Activated T-cell treated with anti-CD3 and anti-CD28 coated beads, Interleukin-2, amount 50 U/mL, for 4 hours (primary cell): ENCODE measurements around the gene ABHD16A. TPM values are rescaled to one million over a fixed set of nuclear protein-coding genes. Genes with fewer than 3 reads are reported as not detected.

Experiments used
- ATAC-seq, 2 donors: fragments of 200-7000 bp; cut with Tn5 transposase; one replicate each; pipeline ENCODE4 v1.10.0; 2021
- DNase-seq: peaks from one replicate; pipeline ENCODE4 v3.0.0-alpha.2; 2020
- H3K27me3 Mint-ChIP-seq: one replicate; pipeline ENCODE4 v1.8.0; 2021; ENCODE audit warnings: low read depth, mixed read lengths
- H3K36me3 Mint-ChIP-seq: one replicate; pipeline ENCODE4 v1.8.0; 2022; ENCODE audit warnings: mixed read lengths; ENCODE audit not compliant: insufficient read depth
- H3K4me1 Mint-ChIP-seq: one replicate; pipeline ENCODE4 v1.8.0; 2021; ENCODE audit warnings: low read depth, mixed read lengths
- H3K4me3 Mint-ChIP-seq: one replicate; pipeline ENCODE4 v1.8.0; 2021; ENCODE audit warnings: mild to moderate bottlenecking, moderate library complexity, mixed read lengths
- H3K9me3 Mint-ChIP-seq: one replicate; pipeline ENCODE4 v1.8.0; 2021; ENCODE audit warnings: mixed read lengths
- total RNA-seq, 3 donors: library from RNA; stranded (reverse); gene quantifications; one replicate each; pipeline ENCODE4 v1.2.1, GENCODE V29; 2021

Gene ABHD16A
- total RNA-seq, 3 donors from 2014 or later: 33.9 to 38.1 (median 35.2) TPM

- no peak for DNase-seq
- Mint-ChIP-seq H3K9me3 (no peaks in the 10 kb centered on the region), H3K36me3 (peaks cover 21% of the 10 kb centered on the region), H3K27me3 (no peaks in the 10 kb centered on the region), H3K4me1 (peaks cover 4% of the 10 kb centered on the region), H3K4me3 (no peak overlapping the region)
- no peak for ATAC-seq
Measured at GRCh38 chr6:31692353-31692752, 10.8 kb downstream of the ABHD16A start.

- H3K9me3 Mint-ChIP-seq: no peaks in the 10 kb centered on the region
- H3K27me3 Mint-ChIP-seq: no peaks in the 10 kb centered on the region
- peaks cover 3% of the 10 kb centered on the region for H3K4me1 Mint-ChIP-seq
- peaks cover 17% of the 10 kb centered on the region for H3K36me3 Mint-ChIP-seq
- no peak for DNase-seq
- no peak overlapping the region for H3K4me3 Mint-ChIP-seq
- no peak for ATAC-seq
Measured at GRCh38 chr6:31691564-31692108, 11.5 kb downstream of the ABHD16A start.

- Mint-ChIP-seq H3K36me3 (peaks cover 19% of the 10 kb centered on the region), H3K4me3 (no peak overlapping the region), H3K9me3 (no peaks in the 10 kb centered on the region), H3K27me3 (no peaks in the 10 kb centered on the region), H3K4me1 (peaks cover 3% of the 10 kb centered on the region)
- no peak for DNase-seq
- ATAC-seq: no peak
Measured at GRCh38 chr6:31691078-31691463, 12.1 kb downstream of the ABHD16A start.

GRCh38 chr6:31690231-31691077 is 12.7 kb downstream of the ABHD16A start:
- ATAC-seq (no peak), DNase-seq (no peak)
- H3K4me1 Mint-ChIP-seq: peaks cover 3% of the 10 kb centered on the region
- peaks cover 22% of the 10 kb centered on the region for H3K36me3 Mint-ChIP-seq
- H3K9me3 Mint-ChIP-seq: no peaks in the 10 kb centered on the region
- H3K4me3 Mint-ChIP-seq: no peak overlapping the region
- no peaks in the 10 kb centered on the region for H3K27me3 Mint-ChIP-seq

GRCh38 chr6:31689249-31690110 is 13.6 kb downstream of the ABHD16A start:
- no peak for DNase-seq
- H3K4me3 Mint-ChIP-seq: no peak overlapping the region
- peaks cover 3% of the 10 kb centered on the region for H3K4me1 Mint-ChIP-seq
- no peaks in the 10 kb centered on the region for H3K27me3 Mint-ChIP-seq
- H3K9me3 Mint-ChIP-seq: no peaks in the 10 kb centered on the region
- peaks cover 16% of the 10 kb centered on the region for H3K36me3 Mint-ChIP-seq
- ATAC-seq: peak; percentile 25 to 34

GRCh38 chr6:31687860-31688693 is 15.0 kb downstream of the ABHD16A start:
- H3K27me3 Mint-ChIP-seq: no peaks in the 10 kb centered on the region
- DNase-seq (no peak), ATAC-seq (no peak)
- no peaks in the 10 kb centered on the region for H3K9me3 Mint-ChIP-seq
- no peak overlapping the region for H3K4me3 Mint-ChIP-seq
- H3K36me3 Mint-ChIP-seq: peaks cover 16% of the 10 kb centered on the region
- peaks cover 5% of the 10 kb centered on the region for H3K4me1 Mint-ChIP-seq

- no peak for ATAC-seq
- Mint-ChIP-seq H3K4me3 (no peak overlapping the region), H3K36me3 (peaks cover 15% of the 10 kb centered on the region), H3K27me3 (no peaks in the 10 kb centered on the region), H3K9me3 (no peaks in the 10 kb centered on the region), H3K4me1 (peaks cover 5% of the 10 kb centered on the region)
- DNase-seq: no peak
Measured at GRCh38 chr6:31687321-31687720, 15.8 kb downstream of the ABHD16A start.

GRCh38 chr6:31686483-31686882 is 16.6 kb downstream of the ABHD16A start:
- Mint-ChIP-seq H3K36me3 (peaks cover 13% of the 10 kb centered on the region), H3K27me3 (no peaks in the 10 kb centered on the region), H3K9me3 (no peaks in the 10 kb centered on the region), H3K4me1 (peaks cover 7% of the 10 kb centered on the region), H3K4me3 (no peak overlapping the region)
- ATAC-seq (no peak), DNase-seq (no peak)

- Mint-ChIP-seq H3K9me3 (no peaks in the 10 kb centered on the region), H3K27me3 (no peaks in the 10 kb centered on the region), H3K36me3 (peaks cover 13% of the 10 kb centered on the region), H3K4me3 (no peak overlapping the region), H3K4me1 (peaks cover 19% of the 10 kb centered on the region)
- ATAC-seq (no peak), DNase-seq (no peak)
Measured at GRCh38 chr6:31683591-31683990, 19.5 kb downstream of the ABHD16A start.

GRCh38 chr6:31681135-31681671 is 21.9 kb downstream of the ABHD16A start:
- Mint-ChIP-seq H3K4me1 (peaks cover 19% of the 10 kb centered on the region), H3K9me3 (no peaks in the 10 kb centered on the region), H3K27me3 (no peaks in the 10 kb centered on the region), H3K4me3 (peak overlapping the region; percentile 78), H3K36me3 (peaks cover 5% of the 10 kb centered on the region)
- ATAC-seq (peak; percentile 76 to 81), DNase-seq (peak; percentile 34)

GRCh38 chr6:31680226-31681134 is 22.6 kb downstream of the ABHD16A start, which contains the start of gene LY6G5C:
Gene LY6G5C, minus strand, starts transcription at chr6:31681067. Its CDS starts 694 bp downstream, at chr6:31680373.
- ATAC-seq (peak; percentile 64 to 71), DNase-seq (peak; percentile 60)
- H3K27me3 Mint-ChIP-seq: no peaks in the 10 kb centered on the region
- no peaks in the 10 kb centered on the region for H3K36me3 Mint-ChIP-seq
- H3K9me3 Mint-ChIP-seq: no peaks in the 10 kb centered on the region
- peaks cover 19% of the 10 kb centered on the region for H3K4me1 Mint-ChIP-seq
- H3K4me3 Mint-ChIP-seq: peak within 1 kb of the TSS; percentile 78

GRCh38 chr6:31677955-31678354 is 25.2 kb downstream of the ABHD16A start:
- Mint-ChIP-seq H3K9me3 (no peaks in the 10 kb centered on the region), H3K4me1 (peaks cover 17% of the 10 kb centered on the region), H3K27me3 (no peaks in the 10 kb centered on the region), H3K36me3 (peaks cover 4% of the 10 kb centered on the region), H3K4me3 (no peak overlapping the region)
- ATAC-seq (no peak), DNase-seq (no peak)

- Mint-ChIP-seq H3K36me3 (peaks cover 10% of the 10 kb centered on the region), H3K4me3 (no peak overlapping the region), H3K4me1 (peaks cover 17% of the 10 kb centered on the region), H3K27me3 (no peaks in the 10 kb centered on the region), H3K9me3 (no peaks in the 10 kb centered on the region)
- ATAC-seq (no peak), DNase-seq (no peak)
Measured at GRCh38 chr6:31676904-31677303, 26.2 kb downstream of the ABHD16A start.
